A549 (cell line): Measurements from ENCODE around the gene DOCK10. TPM values are rescaled to one million over a fixed set of nuclear protein-coding genes. Genes with fewer than 3 reads are reported as not detected.

ENCODE experiments used
- ATAC-seq, 2 experiments: fragments of 200-7000 bp in 1 of 2; fragments of >200 bp in 1 of 2; cut with Nextera tagmentation in 1 of 2; cut with Tn5 transposase in 1 of 2; 3 replicates each; pipeline versions ENCODE4 v1.8.0 to v1.9.1; 2018 to 2020; ENCODE audit warnings: mild to moderate bottlenecking in 1 of 2, moderate library complexity in 1 of 2
- CTCF ChIA-PET: fragments of 300-600 bp; sonication (Branson Sonifier 250); formaldehyde crosslinking; extraction: SDS; loops from one replicate; lab custom pipeline; 2021; ENCODE audit warnings: antibody characterized with exemption, inconsistent platforms; lab: Yijun Ruan, JAX
- POLR2A ChIA-PET: fragments of 350-600 bp; formaldehyde crosslinking; extraction: SDS; loops from one replicate; lab custom pipeline; 2021; ENCODE audit warnings: antibody characterized with exemption, inconsistent platforms; lab: Yijun Ruan, JAX
- DNase-seq, 2 experiments: peaks; one replicate each; pipeline versions ENCODE4 v3.0.0 to v3.0.0-alpha.2; 2011 to 2016; ENCODE audit warnings: low read depth in 1 of 2, low spot score in 1 of 2
- FAIRE-seq: peaks from 2 replicates; lab custom pipeline; 2011; peaks lifted over from hg19 to GRCh38; lab: Jason Lieb, UNC
- H3K27ac ChIP-seq, 2 experiments: fragments of >200 bp; sonication (Bioruptor Twin); formaldehyde crosslinking; 3 replicates each; pipeline ENCODE4 v1.5.1; 2016 to 2017
- H3K4me1 ChIP-seq: fragments of >200 bp; sonication (Bioruptor Twin); formaldehyde crosslinking; 3 replicates; pipeline ENCODE4 v1.6.1; 2016
- H3K4me2 ChIP-seq: fragments of >200 bp; sonication (Bioruptor Twin); formaldehyde crosslinking; 3 replicates; pipeline ENCODE4 v1.6.1; 2016
- H3K4me3 ChIP-seq: fragments of >200 bp; sonication (Bioruptor Twin); formaldehyde crosslinking; 3 replicates; pipeline ENCODE4 v1.5.1; 2016
- H3K9me3 ChIP-seq: fragments of >200 bp; sonication (Bioruptor Twin); formaldehyde crosslinking; 3 replicates; pipeline ENCODE4 v1.6.1; 2016
- CHD2 ChIP-seq: fragments of 150-350 bp; IDR thresholded peaks from 2 replicates; pipeline ENCODE4 v1.6.1; 2014; ENCODE audit warnings: low read length; ENCODE audit not compliant: partially characterized antibody
- CHD4 ChIP-seq: fragments of 200-600 bp; sonication (generic); IDR thresholded peaks from 2 replicates; pipeline ENCODE4 v1.6.1; 2016; ENCODE audit warnings: antibody characterized with exemption, mild to moderate bottlenecking, borderline replicate concordance
- CTCF ChIP-seq: fragments of >200 bp; sonication (Bioruptor Twin); formaldehyde crosslinking; IDR thresholded peaks from 3 replicates; pipeline ENCODE4 v1.5.1; 2016
- EHMT2 ChIP-seq: fragments of 200-600 bp; sonication (generic); IDR thresholded peaks from 2 replicates; pipeline ENCODE4 v1.6.1; 2016; ENCODE audit warnings: antibody characterized with exemption, low read depth, mild to moderate bottlenecking, moderate library complexity
- ELK1 ChIP-seq: fragments of 150-350 bp; IDR thresholded peaks from 2 replicates; pipeline ENCODE4 v1.6.1; 2014; ENCODE audit warnings: low read depth, mild to moderate bottlenecking, low read length
- GATA3 ChIP-seq: IDR thresholded peaks from 2 replicates; pipeline ENCODE4 v1.6.1; 2012; ENCODE audit warnings: borderline replicate concordance
- HES2 ChIP-seq: fragments of >200 bp; sonication (Bioruptor Twin); formaldehyde crosslinking; IDR thresholded peaks from 2 replicates; pipeline ENCODE4 v1.6.1; 2016
- HEYL ChIP-seq: fragments of 250-450 bp; sonication (Bioruptor Pico); IDR thresholded peaks from 2 replicates; pipeline ENCODE4 v1.8.0; 2021; ENCODE audit warnings: mild to moderate bottlenecking, moderate library complexity
- HOXB13 ChIP-seq: fragments of 250-450 bp; sonication (Bioruptor Pico); IDR thresholded peaks from 2 replicates; pipeline ENCODE4 v1.5.0; 2020; ENCODE audit warnings: low read depth, mild to moderate bottlenecking, moderate library complexity
- HOXB5 ChIP-seq: fragments of 250-450 bp; sonication (Bioruptor Pico); IDR thresholded peaks from 2 replicates; pipeline ENCODE4 v1.5.0; 2020; ENCODE audit warnings: mild to moderate bottlenecking, moderate library complexity
- MYC ChIP-seq: IDR thresholded peaks from 2 replicates; pipeline ENCODE4 v1.6.1; 2012; ENCODE audit warnings: mild to moderate bottlenecking, inconsistent platforms, low read length, improper control_type of control experiment, borderline replicate concordance
- NFE2L2 ChIP-seq: fragments of 150-350 bp; conservative IDR thresholded peaks from 2 replicates; pipeline ENCODE4 v1.6.1; 2014; ENCODE audit warnings: low read length
- RAD21 ChIP-seq, 2 experiments: fragments of >200 bp in 1 of 2; sonication (Bioruptor Twin) in 1 of 2; formaldehyde crosslinking in 1 of 2; IDR thresholded peaks in 1 of 2; conservative IDR thresholded peaks in 1 of 2; 2 replicates in 1 of 2; 3 replicates in 1 of 2; pipeline ENCODE4 v1.6.1; 2012 to 2018; ENCODE audit warnings: inconsistent platforms in 1 of 2
- REST ChIP-seq: fragments of 200-600 bp; sonication (generic); IDR thresholded peaks from 2 replicates; pipeline ENCODE4 v1.6.1; 2016; ENCODE audit warnings: antibody characterized with exemption, mild to moderate bottlenecking, moderate library complexity
- USF2 ChIP-seq: fragments of 450-650 bp; IDR thresholded peaks from 2 replicates; pipeline ENCODE4 v1.6.1; 2014; ENCODE audit warnings: antibody characterized with exemption
- ZC3H11A ChIP-seq: fragments of 450-650 bp; IDR thresholded peaks from 2 replicates; pipeline ENCODE4 v1.6.1; 2014; ENCODE audit warnings: antibody characterized with exemption, mild to moderate bottlenecking
- polyA plus RNA-seq, 4 experiments: library from polyadenylated mRNA; depleted of rRNA in 3 of 4; stranded (reverse); fragments of >200 nt; fragmentation: RNase III in 1 of 4; extraction: RNeasy Plus Mini Kit Qiagen cat#74134 plus additional on column Dnase treatment in 1 of 4; gene quantifications; 2 replicates in 3 of 4; 3 replicates in 1 of 4; pipeline ENCODE4 v1.2.3, GENCODE V29; 2011 to 2017
- TF ChIP-seq, protein P1 (sequence below): fragments of >200 bp; sonication (Bioruptor Twin); formaldehyde crosslinking; IDR thresholded peaks from 3 replicates; pipeline ENCODE4 v1.6.1; 2016

DOCK10 gene
- polyA plus RNA-seq, 2 of the 4 experiments (the other 2 are of a cell fraction) = 43.0 to 45.3 TPM

GRCh38 chr2:225076125-225076524 is 33.9 kb upstream of the DOCK10 start:
- ATAC-seq (no peak), FAIRE-seq (no peak)
- CTCF ChIA-PET = interaction anchor here (1.3 kb wide), 1 partner anchor 33 kb away, joined by 3 read pairs; no protein-coding TSS in a partner anchor
- H3K27ac ChIP-seq = no peak overlapping the region
- no peak for TF ChIP-seq NFE2L2
- TF ChIP-seq HOXB13 (CRISPR knock-in tag) = no peak
- no peak for TF ChIP-seq RAD21 (conservative IDR thresholded peaks at IDR 0.05 in 1 of 2, IDR thresholded peaks at IDR 0.05 in 1 of 2)
- no peak for TF ChIP-seq CHD4
- TF ChIP-seq USF2 = no peak
- TF ChIP-seq ZC3H11A = no peak
- no peak for TF ChIP-seq EHMT2
- no peak for TF ChIP-seq REST
- no peak for TF ChIP-seq GATA3
- TF ChIP-seq ELK1 = no peak
- no peak for TF ChIP-seq HEYL
- no peak for TF ChIP-seq HES2
- no peak for TF ChIP-seq HOXB5 (CRISPR knock-in tag)
- TF ChIP-seq, protein P1, sequence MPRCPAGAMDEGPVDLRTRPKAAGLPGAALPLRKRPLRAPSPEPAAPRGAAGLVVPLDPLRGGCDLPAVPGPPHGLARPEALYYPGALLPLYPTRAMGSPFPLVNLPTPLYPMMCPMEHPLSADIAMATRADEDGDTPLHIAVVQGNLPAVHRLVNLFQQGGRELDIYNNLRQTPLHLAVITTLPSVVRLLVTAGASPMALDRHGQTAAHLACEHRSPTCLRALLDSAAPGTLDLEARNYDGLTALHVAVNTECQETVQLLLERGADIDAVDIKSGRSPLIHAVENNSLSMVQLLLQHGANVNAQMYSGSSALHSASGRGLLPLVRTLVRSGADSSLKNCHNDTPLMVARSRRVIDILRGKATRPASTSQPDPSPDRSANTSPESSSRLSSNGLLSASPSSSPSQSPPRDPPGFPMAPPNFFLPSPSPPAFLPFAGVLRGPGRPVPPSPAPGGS = no peak
- no peak for TF ChIP-seq CHD2
- TF ChIP-seq MYC = no peak
- TF ChIP-seq CTCF = no peak
- TF ChIP-seq, all 56 proteins: peak for 0
- no peak for DNase-seq
- Histone ChIP-seq H3K4me3 (no peak overlapping the region), H3K9me3 (no peaks in the 10 kb centered on the region), H3K4me1 (no peaks in the 10 kb centered on the region), H3K4me2 (no peak overlapping the region)
- POLR2A ChIA-PET = no interaction called here
